ENCODE measurements around the gene TRNAU1AP. TPM values are rescaled to one million over a fixed set of nuclear protein-coding genes. Genes with fewer than 3 reads are reported as not detected.
"Not testable (repeated sequence)": the region's sequence is repeated elsewhere in the genome, so short reads cannot be mapped to it uniquely, and the experiment has no call there.

Gene TRNAU1AP
- total and polyA plus RNA-seq, 8 donors, result 26.1 to 34.6 (median 30.2) TPM

DNA sequence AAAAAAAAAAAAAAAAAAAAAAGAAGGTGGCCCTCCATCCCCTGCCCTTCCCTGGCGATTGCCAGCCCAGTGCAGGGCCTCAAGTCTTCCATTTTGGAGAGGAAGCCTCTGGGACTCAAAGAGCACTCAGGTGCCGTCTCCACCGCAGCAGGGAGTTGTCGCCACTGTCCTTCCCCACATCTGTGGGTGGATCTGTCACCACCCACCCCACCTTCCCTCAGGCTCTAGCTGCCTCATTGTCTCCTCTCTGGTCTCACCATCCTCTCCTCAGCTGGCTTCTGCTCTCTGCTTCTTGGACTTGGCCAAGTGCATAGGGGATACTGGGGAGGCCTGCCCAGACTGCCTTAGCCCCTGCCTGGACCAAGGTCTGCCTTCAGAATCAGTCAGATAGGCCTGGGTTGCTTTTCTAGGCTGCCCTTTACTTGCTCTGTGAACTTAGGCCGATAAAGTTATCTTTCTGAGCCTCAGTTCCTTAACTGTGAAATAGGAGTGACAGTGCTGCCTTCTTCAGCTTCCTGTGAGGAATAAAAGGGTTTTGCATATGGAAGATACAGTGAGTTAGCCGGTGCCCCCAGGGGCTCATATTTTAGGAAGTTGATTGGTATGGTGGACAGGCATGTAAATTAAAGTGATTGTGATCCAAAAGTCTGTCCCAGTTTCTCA is 31.3 kb upstream of the TRNAU1AP start:
- ATAC-seq (no peak), DNase-seq (no peak)
- peaks cover 0 to 8% of the 10 kb centered on the region in 2 donors for H3K36me3 ChIP-seq
- H3K9me3 ChIP-seq, result no peaks in the 10 kb centered on the region
- intact Hi-C loops (cut with DNase I), result no loop called here
- TF ChIP-seq, protein P1, sequence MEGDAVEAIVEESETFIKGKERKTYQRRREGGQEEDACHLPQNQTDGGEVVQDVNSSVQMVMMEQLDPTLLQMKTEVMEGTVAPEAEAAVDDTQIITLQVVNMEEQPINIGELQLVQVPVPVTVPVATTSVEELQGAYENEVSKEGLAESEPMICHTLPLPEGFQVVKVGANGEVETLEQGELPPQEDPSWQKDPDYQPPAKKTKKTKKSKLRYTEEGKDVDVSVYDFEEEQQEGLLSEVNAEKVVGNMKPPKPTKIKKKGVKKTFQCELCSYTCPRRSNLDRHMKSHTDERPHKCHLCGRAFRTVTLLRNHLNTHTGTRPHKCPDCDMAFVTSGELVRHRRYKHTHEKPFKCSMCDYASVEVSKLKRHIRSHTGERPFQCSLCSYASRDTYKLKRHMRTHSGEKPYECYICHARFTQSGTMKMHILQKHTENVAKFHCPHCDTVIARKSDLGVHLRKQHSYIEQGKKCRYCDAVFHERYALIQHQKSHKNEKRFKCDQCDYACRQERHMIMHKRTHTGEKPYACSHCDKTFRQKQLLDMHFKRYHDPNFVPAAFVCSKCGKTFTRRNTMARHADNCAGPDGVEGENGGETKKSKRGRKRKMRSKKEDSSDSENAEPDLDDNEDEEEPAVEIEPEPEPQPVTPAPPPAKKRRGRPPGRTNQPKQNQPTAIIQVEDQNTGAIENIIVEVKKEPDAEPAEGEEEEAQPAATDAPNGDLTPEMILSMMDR (IDR thresholded peaks at IDR 0.05), result no peak
- no peaks in the 10 kb centered on the region for H3K27me3 ChIP-seq
- no peak overlapping the region for H3K27ac ChIP-seq
- no peak overlapping the region for H3K4me3 ChIP-seq
- peaks cover 8 to 21% of the 10 kb centered on the region in 2 donors for H3K4me1 ChIP-seq

DNA sequence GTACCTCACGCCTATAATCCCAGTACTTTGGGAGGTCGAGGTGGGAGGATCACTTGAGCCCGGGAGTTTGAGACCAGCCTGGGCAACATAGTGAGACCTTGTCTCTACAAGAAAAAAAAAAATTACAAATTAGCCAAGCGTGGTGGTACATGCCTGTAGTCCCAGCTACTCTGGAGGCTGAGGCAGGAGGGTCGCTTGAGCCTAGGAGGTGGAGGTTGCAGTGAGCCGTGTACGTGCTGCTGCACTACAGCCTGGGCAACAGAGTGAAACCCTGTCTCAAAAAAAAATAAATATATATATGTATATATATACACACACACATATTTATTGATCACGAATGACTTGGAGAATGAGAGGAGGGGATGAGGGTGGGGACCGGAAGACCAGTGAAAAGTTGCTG is 30.3 kb upstream of the TRNAU1AP start:
- peaks cover 8 to 15% of the 10 kb centered on the region in 2 donors for H3K4me1 ChIP-seq
- ATAC-seq; H3K27ac ChIP-seq; H3K4me3 ChIP-seq; H3K36me3 ChIP-seq; DNase-seq; H3K27me3 ChIP-seq; intact Hi-C loops (cut with DNase I); H3K9me3 ChIP-seq: not testable (repeated sequence)

DNA sequence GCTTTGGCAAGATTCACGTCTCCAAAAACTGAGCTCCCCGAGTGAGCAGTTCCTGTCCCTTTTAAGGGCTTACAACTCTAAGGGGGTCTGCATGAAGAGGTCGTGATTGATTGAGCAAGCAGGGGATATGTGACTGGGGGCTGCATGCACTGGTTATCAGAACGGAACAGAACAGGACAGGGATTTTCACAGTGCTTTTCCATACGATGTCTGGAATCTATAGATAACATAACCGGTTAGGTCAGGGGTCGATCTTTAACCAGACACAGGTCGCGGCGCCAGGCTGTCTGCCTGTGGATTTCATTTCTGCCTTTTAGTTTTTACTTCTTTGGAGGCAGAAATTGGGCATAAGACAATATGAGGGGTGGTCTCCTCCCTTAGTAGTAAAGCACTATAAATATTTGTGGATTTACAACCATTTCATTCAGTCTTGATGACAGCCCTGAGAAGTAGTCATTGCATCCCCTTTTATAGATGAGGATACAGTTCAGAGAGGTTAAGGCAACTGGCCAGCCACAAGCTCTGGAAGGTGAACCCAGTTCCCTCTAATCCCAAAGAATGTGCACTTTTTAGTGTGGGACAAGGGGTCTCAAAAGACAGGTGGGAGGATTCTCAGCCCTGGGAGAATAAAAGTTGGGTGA is 27.8 kb upstream of the TRNAU1AP start:
- DNase-seq; H3K27ac ChIP-seq; H3K36me3 ChIP-seq; H3K4me3 ChIP-seq; H3K9me3 ChIP-seq; intact Hi-C loops (cut with DNase I); ATAC-seq; H3K4me1 ChIP-seq; H3K27me3 ChIP-seq: not testable (repeated sequence)

DNA sequence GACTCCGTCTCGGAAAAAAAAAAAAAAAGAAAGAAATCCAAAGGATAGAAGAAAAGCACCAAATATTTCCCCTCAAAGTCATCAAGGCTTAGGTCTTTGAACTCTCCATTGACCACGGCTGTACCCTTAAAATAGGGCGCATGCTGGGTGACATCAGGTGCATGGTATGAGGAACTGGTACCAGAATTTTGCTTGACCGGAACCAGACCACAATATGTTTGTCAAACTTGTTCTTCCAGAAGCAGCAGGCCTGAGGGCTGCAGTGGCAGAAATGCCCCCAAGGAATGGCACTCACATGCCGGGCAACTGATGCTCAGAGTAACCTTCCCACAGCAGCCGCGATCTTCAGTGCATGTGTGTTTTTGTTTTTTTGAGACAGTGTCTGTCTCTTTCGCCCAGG is 26.0 kb upstream of the TRNAU1AP start:
- no peaks in the 10 kb centered on the region for H3K9me3 ChIP-seq
- no peaks in the 10 kb centered on the region for H3K4me1 ChIP-seq
- H3K36me3 ChIP-seq, result peaks cover 0 to 27% of the 10 kb centered on the region in 2 donors
- H3K27me3 ChIP-seq, result no peaks in the 10 kb centered on the region
- TF ChIP-seq, protein P1 (IDR thresholded peaks at IDR 0.05), result no peak
- DNase-seq, result peak in 1 of 4 donors; percentile 44
- intact Hi-C loops (cut with DNase I), result no loop called here
- peak; percentile 81 for ATAC-seq
- peak overlapping the region; percentile 20 to 26 for H3K27ac ChIP-seq
- no peak overlapping the region for H3K4me3 ChIP-seq

DNA sequence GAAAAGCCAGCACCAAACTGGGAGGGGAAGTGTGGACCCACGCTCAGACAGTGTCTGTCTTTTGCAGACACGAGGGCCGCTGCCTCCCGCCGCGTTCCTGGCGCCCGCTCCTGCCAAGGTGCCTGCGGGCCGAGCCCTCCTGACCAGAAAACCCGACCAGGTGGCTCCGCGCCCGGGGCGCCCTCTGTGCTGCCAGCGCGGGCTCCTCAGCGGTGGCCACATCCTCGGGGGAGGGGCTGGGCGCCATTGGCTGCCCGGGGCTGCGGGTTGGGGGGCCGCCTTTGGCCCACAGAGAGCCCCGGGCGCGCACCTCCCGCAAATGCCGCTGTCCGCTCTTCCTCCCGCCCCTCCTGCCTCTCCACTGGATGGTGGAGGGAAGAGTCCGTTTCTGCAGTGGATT is 22.4 kb upstream of the TRNAU1AP start:
- intact Hi-C loops (cut with DNase I), result no loop called here
- H3K27me3 ChIP-seq, result no peaks in the 10 kb centered on the region
- ATAC-seq, result no peak
- no peak for DNase-seq
- no peaks in the 10 kb centered on the region for H3K4me1 ChIP-seq
- TF ChIP-seq, protein P1 (IDR thresholded peaks at IDR 0.05), result no peak
- peaks cover 0 to 46% of the 10 kb centered on the region in 2 donors for H3K36me3 ChIP-seq
- no peak overlapping the region for H3K4me3 ChIP-seq
- no peak overlapping the region for H3K27ac ChIP-seq
- no peaks in the 10 kb centered on the region for H3K9me3 ChIP-seq

DNA sequence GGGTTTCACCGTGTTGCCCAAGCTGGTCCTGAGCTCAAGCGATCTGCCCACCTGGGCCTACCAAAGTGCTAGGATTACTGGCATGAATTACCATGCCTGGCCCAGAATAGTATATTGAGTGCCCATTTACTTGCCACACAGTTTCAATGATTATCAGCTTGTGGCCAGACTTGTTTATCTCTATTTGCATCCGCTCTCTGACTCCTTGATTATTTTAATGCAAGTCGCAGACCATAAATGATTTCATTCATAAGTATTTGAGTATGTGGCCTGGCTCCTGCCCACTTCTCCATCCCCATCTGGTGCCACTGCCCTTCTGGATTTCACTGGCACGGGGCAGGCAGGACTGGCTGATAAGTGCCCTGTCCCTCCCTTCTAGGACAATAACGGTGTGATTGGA is 18.2 kb upstream of the TRNAU1AP start:
- no peak for ATAC-seq
- H3K4me3 ChIP-seq, result no peak overlapping the region
- peaks cover 0 to 79% of the 10 kb centered on the region in 2 donors for H3K36me3 ChIP-seq
- H3K9me3 ChIP-seq, result no peaks in the 10 kb centered on the region
- no peaks in the 10 kb centered on the region for H3K27me3 ChIP-seq
- no peak for DNase-seq
- TF ChIP-seq, protein P1 (IDR thresholded peaks at IDR 0.05), result no peak
- H3K4me1 ChIP-seq, result no peaks in the 10 kb centered on the region
- H3K27ac ChIP-seq, result no peak overlapping the region
- intact Hi-C loops (cut with DNase I), result no loop called here

Data from left lung (tissue), 10 donors.